Transverse colon (tissue), 4 donors: ENCODE data around the gene AIRE.

Experiments
- EP300 ChIP-seq: sonication (generic); formaldehyde crosslinking; IDR thresholded peaks from one replicate; pipeline ENCODE4 v1.6.1; 2017; ENCODE audit warnings: antibody characterized with exemption, low read depth
- POLR2A ChIP-seq: fragments of 450-650 bp; IDR thresholded peaks from one replicate; pipeline ENCODE4 v1.6.1; 2016; ENCODE audit warnings: antibody characterized with exemption, mild to moderate bottlenecking, moderate library complexity
- POLR2AphosphoS5 ChIP-seq, 3 donors: sonication (generic); formaldehyde crosslinking; IDR thresholded peaks; one replicate each; pipeline ENCODE4 v1.6.1; 2016; ENCODE audit warnings: antibody characterized with exemption in 3 of 3
- TF ChIP-seq, protein P1 (sequence below), 5 experiments: fragments of 200-600 bp in 3 of 5; fragments of 450-650 bp in 2 of 5; sonication (generic) in 3 of 5; IDR thresholded peaks; 1 replicate in 2 of 5; 2 replicates in 3 of 5; pipeline ENCODE4 v1.5.1; 2016 to 2017; ENCODE audit warnings: antibody characterized with exemption in 5 of 5, inconsistent platforms in 3 of 5, mild to moderate bottlenecking in 2 of 5, moderate library complexity in 1 of 5

DNA sequence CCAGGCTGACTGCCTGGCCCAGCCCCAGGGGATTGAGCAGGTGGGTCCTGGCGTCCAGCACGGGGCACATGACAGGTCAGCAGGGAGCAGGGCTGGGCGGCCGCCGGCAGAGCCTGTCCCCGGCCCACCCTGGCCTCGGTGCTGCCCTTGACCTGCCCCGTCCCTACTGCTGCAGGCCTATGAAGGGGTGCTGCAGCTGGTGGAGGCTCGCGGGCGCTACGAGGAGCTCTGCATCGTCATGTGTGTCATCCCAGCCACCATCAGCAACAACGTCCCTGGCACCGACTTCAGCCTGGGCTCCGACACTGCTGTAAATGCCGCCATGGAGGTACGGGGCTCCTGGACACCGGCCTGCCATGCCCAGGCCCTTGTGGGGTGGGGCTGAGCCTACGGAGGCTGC is 37.9 kb downstream of the AIRE start:
- TF ChIP-seq, protein P1, sequence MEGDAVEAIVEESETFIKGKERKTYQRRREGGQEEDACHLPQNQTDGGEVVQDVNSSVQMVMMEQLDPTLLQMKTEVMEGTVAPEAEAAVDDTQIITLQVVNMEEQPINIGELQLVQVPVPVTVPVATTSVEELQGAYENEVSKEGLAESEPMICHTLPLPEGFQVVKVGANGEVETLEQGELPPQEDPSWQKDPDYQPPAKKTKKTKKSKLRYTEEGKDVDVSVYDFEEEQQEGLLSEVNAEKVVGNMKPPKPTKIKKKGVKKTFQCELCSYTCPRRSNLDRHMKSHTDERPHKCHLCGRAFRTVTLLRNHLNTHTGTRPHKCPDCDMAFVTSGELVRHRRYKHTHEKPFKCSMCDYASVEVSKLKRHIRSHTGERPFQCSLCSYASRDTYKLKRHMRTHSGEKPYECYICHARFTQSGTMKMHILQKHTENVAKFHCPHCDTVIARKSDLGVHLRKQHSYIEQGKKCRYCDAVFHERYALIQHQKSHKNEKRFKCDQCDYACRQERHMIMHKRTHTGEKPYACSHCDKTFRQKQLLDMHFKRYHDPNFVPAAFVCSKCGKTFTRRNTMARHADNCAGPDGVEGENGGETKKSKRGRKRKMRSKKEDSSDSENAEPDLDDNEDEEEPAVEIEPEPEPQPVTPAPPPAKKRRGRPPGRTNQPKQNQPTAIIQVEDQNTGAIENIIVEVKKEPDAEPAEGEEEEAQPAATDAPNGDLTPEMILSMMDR (IDR thresholded peaks at IDR 0.05), result no peak
- TF ChIP-seq POLR2AphosphoS5 (IDR thresholded peaks at IDR 0.05), result no peak
- TF ChIP-seq POLR2A, result no peak
- TF ChIP-seq EP300, result no peak
